ENCODE results near the gene KIF5B. TPM values are rescaled to one million over a fixed set of nuclear protein-coding genes. Genes with fewer than 3 reads are reported as not detected.

Gene KIF5B
- total RNA-seq, 1 experiment from 2014 or later = 148 TPM

DNA sequence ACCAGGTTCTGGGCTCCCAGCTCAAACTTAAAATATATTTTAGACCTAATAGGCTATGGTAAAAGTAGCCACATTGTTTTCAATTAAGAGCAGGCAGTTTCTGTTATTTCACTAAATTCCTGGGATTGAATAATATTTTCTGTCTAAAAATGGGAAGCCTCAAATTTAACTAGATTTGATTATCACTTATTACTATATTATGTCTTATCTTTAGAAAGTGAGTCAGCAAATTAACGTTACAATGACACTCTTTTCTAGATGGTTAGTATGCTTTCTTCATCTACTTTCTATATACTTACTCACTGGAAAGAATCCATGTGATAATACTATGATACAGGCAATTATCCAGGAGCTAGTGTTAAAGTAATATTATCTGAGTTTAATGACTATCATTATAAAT is 27.5 kb downstream of the KIF5B start:
- H3K36me3 ChIP-seq (ENCODE audit: insufficient read depth, low read length, poor library complexity, severe bottlenecking) = peaks cover 89% of the 10 kb centered on the region
- BruUV-seq (replicated peaks) = no TSS peak
- no peak overlapping the region for H3K4me3 ChIP-seq (ENCODE audit: low read depth, low read length, poor library complexity, severe bottlenecking)
- no peaks in the 10 kb centered on the region for H3K9me3 ChIP-seq (ENCODE audit: low read depth, low read length, poor library complexity, severe bottlenecking)
- no peaks in the 10 kb centered on the region for H3K27me3 ChIP-seq (replicated peaks; ENCODE audit: insufficient read depth, low read depth, low read length, poor library complexity)
- intact Hi-C loops (cut with micrococcal nuclease; ENCODE audit: unreplicated experiment) = no loop called here
- H3K4me1 ChIP-seq (ENCODE audit: insufficient read depth, low read length, poor library complexity, severe bottlenecking) = peaks cover 19% of the 10 kb centered on the region
- DNase-seq (ENCODE audit: low spot score) = no peak
- TF ChIP-seq, protein P1, sequence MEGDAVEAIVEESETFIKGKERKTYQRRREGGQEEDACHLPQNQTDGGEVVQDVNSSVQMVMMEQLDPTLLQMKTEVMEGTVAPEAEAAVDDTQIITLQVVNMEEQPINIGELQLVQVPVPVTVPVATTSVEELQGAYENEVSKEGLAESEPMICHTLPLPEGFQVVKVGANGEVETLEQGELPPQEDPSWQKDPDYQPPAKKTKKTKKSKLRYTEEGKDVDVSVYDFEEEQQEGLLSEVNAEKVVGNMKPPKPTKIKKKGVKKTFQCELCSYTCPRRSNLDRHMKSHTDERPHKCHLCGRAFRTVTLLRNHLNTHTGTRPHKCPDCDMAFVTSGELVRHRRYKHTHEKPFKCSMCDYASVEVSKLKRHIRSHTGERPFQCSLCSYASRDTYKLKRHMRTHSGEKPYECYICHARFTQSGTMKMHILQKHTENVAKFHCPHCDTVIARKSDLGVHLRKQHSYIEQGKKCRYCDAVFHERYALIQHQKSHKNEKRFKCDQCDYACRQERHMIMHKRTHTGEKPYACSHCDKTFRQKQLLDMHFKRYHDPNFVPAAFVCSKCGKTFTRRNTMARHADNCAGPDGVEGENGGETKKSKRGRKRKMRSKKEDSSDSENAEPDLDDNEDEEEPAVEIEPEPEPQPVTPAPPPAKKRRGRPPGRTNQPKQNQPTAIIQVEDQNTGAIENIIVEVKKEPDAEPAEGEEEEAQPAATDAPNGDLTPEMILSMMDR (conservative IDR thresholded peaks at IDR 0.05; ENCODE audit: low read depth, low read length) = no peak
- TF ChIP-seq EZH2 (IDR thresholded peaks at IDR 0.05; ENCODE audit: borderline replicate concordance, low read depth, low read length, poor library complexity, severe bottlenecking) = no peak
- ChIA-PET POLR2A (ENCODE audit: low non-redundant PET) (no interaction called here), CTCF (no interaction called here)
- H3K27ac ChIP-seq (ENCODE audit: low read depth, low read length, poor library complexity, severe bottlenecking) = no peak overlapping the region

DNA sequence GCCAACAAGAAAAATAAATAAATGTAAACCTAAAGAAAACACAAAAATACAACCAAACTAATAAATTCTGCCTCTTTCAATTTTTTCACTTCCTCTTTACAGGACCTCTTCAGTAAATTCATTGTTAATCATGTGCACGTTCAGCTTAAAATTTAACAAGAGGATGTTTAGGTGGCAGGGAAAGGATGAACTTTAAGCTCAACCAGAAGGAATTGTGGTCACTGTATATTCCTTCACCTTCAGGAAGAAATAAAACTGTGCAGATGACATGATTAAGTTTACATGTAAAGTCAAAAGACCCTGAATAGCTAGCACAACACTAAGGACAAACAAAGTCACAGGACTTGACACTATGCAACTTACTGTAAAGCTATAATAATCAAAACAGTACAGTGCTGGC is 33.0 kb downstream of the KIF5B start:
- TF ChIP-seq EZH2 (IDR thresholded peaks at IDR 0.05; ENCODE audit: borderline replicate concordance, low read depth, low read length, poor library complexity, severe bottlenecking) = no peak
- TF ChIP-seq, protein P1 (conservative IDR thresholded peaks at IDR 0.05; ENCODE audit: low read depth, low read length) = no peak
- POLR2A ChIA-PET (ENCODE audit: low non-redundant PET) = no interaction called here
- H3K27me3 ChIP-seq (replicated peaks; ENCODE audit: insufficient read depth, low read depth, low read length, poor library complexity) = no peaks in the 10 kb centered on the region
- no peaks in the 10 kb centered on the region for H3K4me1 ChIP-seq (ENCODE audit: insufficient read depth, low read length, poor library complexity, severe bottlenecking)
- H3K27ac ChIP-seq (ENCODE audit: low read depth, low read length, poor library complexity, severe bottlenecking) = peak overlapping the region; percentile 11
- intact Hi-C loops (cut with micrococcal nuclease; ENCODE audit: unreplicated experiment) = no loop called here
- peaks cover 92% of the 10 kb centered on the region for H3K36me3 ChIP-seq (ENCODE audit: insufficient read depth, low read length, poor library complexity, severe bottlenecking)
- CTCF ChIA-PET = no interaction called here
- H3K4me3 ChIP-seq (ENCODE audit: low read depth, low read length, poor library complexity, severe bottlenecking) = no peak overlapping the region
- H3K9me3 ChIP-seq (ENCODE audit: low read depth, low read length, poor library complexity, severe bottlenecking) = no peaks in the 10 kb centered on the region
- BruUV-seq (replicated peaks) = no TSS peak
- DNase-seq (ENCODE audit: low spot score) = no peak

GRCh38 chr10:32017044-32017443 is 39.2 kb downstream of the KIF5B start:
- Histone ChIP-seq H3K27ac (ENCODE audit: low read depth, low read length, poor library complexity, severe bottlenecking) (no peak overlapping the region), H3K4me1 (ENCODE audit: insufficient read depth, low read length, poor library complexity, severe bottlenecking) (no peaks in the 10 kb centered on the region), H3K36me3 (ENCODE audit: insufficient read depth, low read length, poor library complexity, severe bottlenecking) (peaks cover 99% of the 10 kb centered on the region), H3K27me3 (replicated peaks; ENCODE audit: insufficient read depth, low read depth, low read length, poor library complexity) (no peaks in the 10 kb centered on the region), H3K9me3 (ENCODE audit: low read depth, low read length, poor library complexity, severe bottlenecking) (no peaks in the 10 kb centered on the region), H3K4me3 (ENCODE audit: low read depth, low read length, poor library complexity, severe bottlenecking) (no peak overlapping the region)
- intact Hi-C loops (cut with micrococcal nuclease; ENCODE audit: unreplicated experiment) = no loop called here
- no peak for DNase-seq (ENCODE audit: low spot score)
- no peak for TF ChIP-seq EZH2 (IDR thresholded peaks at IDR 0.05; ENCODE audit: borderline replicate concordance, low read depth, low read length, poor library complexity, severe bottlenecking)
- TF ChIP-seq, protein P1 (conservative IDR thresholded peaks at IDR 0.05; ENCODE audit: low read depth, low read length) = 0 out of 2 replicates have a peak, but pooled peaks have one; percentile 10
- BruUV-seq (replicated peaks) = no TSS peak
- ChIA-PET POLR2A (ENCODE audit: low non-redundant PET) (no interaction called here), CTCF (no interaction called here)
